HCT116 (cell line): Measurements from ENCODE around the gene ITIH3. TPM values are rescaled to one million over a fixed set of nuclear protein-coding genes. Genes with fewer than 3 reads are reported as not detected.

Experiments
- ATAC-seq: fragments of 200-7000 bp; cut with Tn5 transposase; 2 replicates; pipeline ENCODE4 v1.9.1; 2020; ENCODE audit warnings: mild to moderate bottlenecking, moderate library complexity
- BruUV-seq: library from RNA; stranded (reverse); fragments of 400-500 nt; replicated peaks from 2 replicates; lab custom pipeline; 2021; lab: Mats Ljungman, UMichigan
- CTCF ChIA-PET: fragments of 300-600 bp; sonication (Branson Sonifier 250); formaldehyde crosslinking; loops from one replicate; lab custom pipeline; 2021; ENCODE audit warnings: antibody characterized with exemption; lab: Charles Lee
- POLR2A ChIA-PET: fragments of 300-600, 350-600 bp; sonication (Branson Sonifier 250); formaldehyde crosslinking; loops from one replicate; lab custom pipeline; 2021; ENCODE audit warnings: antibody characterized with exemption; lab: Charles Lee
- RAD21 ChIA-PET, 2 experiments: fragments of 300-600 bp; sonication (Branson Sonifier 250); formaldehyde crosslinking; loops; one replicate each; lab custom pipeline; 2023; ENCODE audit warnings: low total read pairs in 2 of 2; ENCODE audit not compliant: uncharacterized antibody in 2 of 2, unreplicated experiment in 2 of 2, low non-redundant PET in 1 of 2; lab: Charles Lee
- DNase-seq: peaks from one replicate; pipeline ENCODE4 v3.0.0-alpha.2; 2010; ENCODE audit warnings: low read depth, low spot score
- H2AFZ ChIP-seq: fragments of 200-600 bp; shearing (Covaris generic), sonication (generic); 2 replicates; pipeline ENCODE4 v1.6.1; 2017; ENCODE audit warnings: low read depth, mixed run types, mixed read lengths, antibody characterized with exemption, low read length; ENCODE audit not compliant: poor library complexity, severe bottlenecking
- H3K27ac ChIP-seq: 2 replicates; pipeline ENCODE4 v1.5.1; 2012; ENCODE audit warnings: low read depth, low read length
- H3K27me3 ChIP-seq: fragments of 200-600 bp; sonication (generic); 2 replicates; pipeline ENCODE4 v1.6.1; 2016; ENCODE audit warnings: mixed run types, low read length, mixed read lengths; ENCODE audit not compliant: insufficient read depth
- H3K36me3 ChIP-seq, 2 experiments: fragments of 200-500 bp in 1 of 2; fragments of 200-600 bp in 1 of 2; sonication (Bioruptor generic) in 1 of 2; sonication (generic) in 1 of 2; 2 replicates each; pipeline versions ENCODE4 v1.5.1 to v1.6.1; 2014 to 2016; ENCODE audit warnings: low read length in 2 of 2, inconsistent platforms in 1 of 2, mixed read lengths in 1 of 2, mixed run types in 1 of 2; ENCODE audit not compliant: insufficient read depth in 2 of 2, control insufficient read depth in 1 of 2
- H3K4me1 ChIP-seq, 2 experiments: fragments of 200-600 bp in 1 of 2; sonication (generic) in 1 of 2; 2 replicates each; pipeline versions ENCODE4 v1.5.1 to v1.6.1; 2012 to 2017; ENCODE audit warnings: low read length in 2 of 2, inconsistent platforms in 1 of 2, mild to moderate bottlenecking in 1 of 2, mixed read lengths in 1 of 2, mixed run types in 1 of 2, moderate library complexity in 1 of 2; ENCODE audit not compliant: insufficient read depth in 2 of 2, control insufficient read depth in 1 of 2
- H3K4me2 ChIP-seq: fragments of 200-600 bp; sonication (generic); 2 replicates; pipeline ENCODE4 v1.6.1; 2017; ENCODE audit warnings: mixed run types, low read length, mixed read lengths
- H3K4me3 ChIP-seq, 2 experiments: fragments of 200-600 bp in 1 of 2; sonication (generic) in 1 of 2; replicated peaks in 1 of 2; 2 replicates each; pipeline ENCODE4 v1.5.1; 2011 to 2016; ENCODE audit warnings: low read length in 2 of 2, control low read depth in 1 of 2, low read depth in 1 of 2, mild to moderate bottlenecking in 1 of 2, mixed read lengths in 1 of 2, mixed run types in 1 of 2
- H3K79me2 ChIP-seq: fragments of 200-600 bp; sonication (generic); 2 replicates; pipeline ENCODE4 v1.6.1; 2017; ENCODE audit warnings: mild to moderate bottlenecking, mixed run types, low read length, moderate library complexity, mixed read lengths; ENCODE audit not compliant: insufficient read depth
- H3K9ac ChIP-seq: fragments of 200-600 bp; sonication (generic); 2 replicates; pipeline ENCODE4 v1.6.1; 2016; ENCODE audit warnings: low read length, mixed read lengths
- H3K9me2 ChIP-seq: fragments of 200-600 bp; sonication (generic), shearing (Covaris generic); 2 replicates; pipeline ENCODE4 v1.6.1; 2017; ENCODE audit warnings: mixed run types, mild to moderate bottlenecking, moderate library complexity; ENCODE audit not compliant: insufficient read depth
- H3K9me3 ChIP-seq, 2 experiments: fragments of 200-500 bp in 1 of 2; fragments of 200-600 bp in 1 of 2; sonication (Bioruptor generic) in 1 of 2; sonication (generic) in 1 of 2; 2 replicates each; pipeline ENCODE4 v1.6.1; 2014 to 2017; ENCODE audit warnings: low read length in 2 of 2, mixed read lengths in 2 of 2, inconsistent platforms in 1 of 2, low read depth in 1 of 2, mild to moderate bottlenecking in 1 of 2, mixed run types in 1 of 2, moderate library complexity in 1 of 2; ENCODE audit not compliant: control insufficient read depth in 1 of 2, insufficient read depth in 1 of 2
- H4K20me1 ChIP-seq: fragments of 200-600 bp; sonication (generic), shearing (Covaris generic); 2 replicates; pipeline ENCODE4 v1.6.1; 2017; ENCODE audit warnings: mixed run types, mild to moderate bottlenecking, moderate library complexity; ENCODE audit not compliant: insufficient read depth
- POLR2AphosphoS5 ChIP-seq: IDR thresholded peaks from 2 replicates; pipeline ENCODE4 v1.6.1; 2011; ENCODE audit warnings: mild to moderate bottlenecking, low read depth, low read length, moderate library complexity
- REST ChIP-seq: IDR thresholded peaks from 2 replicates; pipeline ENCODE4 v1.6.1; 2012; ENCODE audit warnings: low read depth
- YY1 ChIP-seq: IDR thresholded peaks from 2 replicates; pipeline ENCODE4 v1.6.1; 2011; ENCODE audit warnings: low read length, low read depth, moderate library complexity, mild to moderate bottlenecking; ENCODE audit not compliant: insufficient replicate concordance; ENCODE audit errors: extremely low read depth
- intact Hi-C: fragments of 100-400 bp; cut with micrococcal nuclease; formaldehyde crosslinking; loops from 2 replicates; pipeline ENCODE4 v1.10.0; 2022
- total RNA-seq: library from RNA; stranded (reverse); gene quantifications from one replicate; pipeline ENCODE4 v1.2.1, GENCODE V29; 2021; ENCODE audit not compliant: unreplicated experiment

Gene ITIH3
- total RNA-seq, 1 experiment from 2014 or later: 0.44 TPM

GRCh38 chr3:52854013-52854412 is 59.4 kb downstream of the ITIH3 start:
- no peaks in the 10 kb centered on the region for H3K4me1 ChIP-seq
- ATAC-seq: no peak
- no peaks in the 10 kb centered on the region for H3K27me3 ChIP-seq
- H3K4me2 ChIP-seq: no peak overlapping the region
- H3K9me2 ChIP-seq: no peaks in the 10 kb centered on the region
- H2AFZ ChIP-seq: no peak overlapping the region
- H3K36me3 ChIP-seq: peaks cover 0 to 4% of the 10 kb centered on the region in 2 experiments; a peak in 1 of 4 replicates
- TF ChIP-seq REST (peak; percentile 41), YY1 (no peak)
- H3K4me3 ChIP-seq: no peak overlapping the region
- no peak for DNase-seq
- H3K79me2 ChIP-seq: no peaks in the 10 kb centered on the region
- no peaks in the 10 kb centered on the region for H4K20me1 ChIP-seq
- H3K9ac ChIP-seq: no peak overlapping the region
- H3K27ac ChIP-seq: no peak overlapping the region
- BruUV-seq: no TSS peak
- ChIA-PET POLR2A (no interaction called here), CTCF (interaction anchor here (1.1 to 1.6 kb wide), 2 partner anchors 10 to 257 kb away, joined by 3 read pairs; no protein-coding TSS in a partner anchor), RAD21 (no interaction called here)
- intact Hi-C loops: loop anchor here (5.0 kb wide), 1 partner anchor 343 kb away; no protein-coding TSS in a partner anchor
- H3K9me3 ChIP-seq: no peaks in the 10 kb centered on the region

GRCh38 chr3:52856666-52857065 is 62.1 kb downstream of the ITIH3 start:
- Histone ChIP-seq H3K9ac (no peak overlapping the region), H4K20me1 (no peaks in the 10 kb centered on the region), H3K9me3 (no peaks in the 10 kb centered on the region), H3K27ac (no peak overlapping the region), H3K4me2 (no peak overlapping the region), H3K4me1 (no peaks in the 10 kb centered on the region), H3K27me3 (no peaks in the 10 kb centered on the region), H3K4me3 (no peak overlapping the region), H3K36me3 (peaks cover 0 to 2% of the 10 kb centered on the region in 2 experiments; a peak in 1 of 4 replicates), H3K9me2 (no peaks in the 10 kb centered on the region), H3K79me2 (no peaks in the 10 kb centered on the region), H2AFZ (no peak overlapping the region)
- ChIA-PET RAD21 (interaction anchor here in 1 of 2 experiments (0.6 kb wide), 1 partner anchor 65 kb away, joined by 4 read pairs; no protein-coding TSS in a partner anchor), CTCF (no interaction called here), POLR2A (no interaction called here)
- no peak for DNase-seq
- intact Hi-C loops: no loop called here
- TF ChIP-seq POLR2AphosphoS5: no peak
- BruUV-seq: no TSS peak
- no peak for ATAC-seq
